Nephron (organoid): ENCODE data around the gene USF3.

ENCODE experiments used
- H3K27ac Mint-ChIP-seq, 3 experiments: 2 replicates each; pipeline ENCODE4 v1.8.0; 2020; ENCODE audit warnings: mixed read lengths in 3 of 3, mild to moderate bottlenecking in 2 of 3, moderate library complexity in 1 of 3
- H3K27me3 Mint-ChIP-seq: 2 replicates; pipeline ENCODE4 v1.8.0; 2021; ENCODE audit warnings: low read depth, mild to moderate bottlenecking, moderate library complexity, mixed read lengths
- H3K36me3 Mint-ChIP-seq: 2 replicates; pipeline ENCODE4 v1.8.0; 2020; ENCODE audit warnings: low read depth, mixed read lengths
- H3K4me1 Mint-ChIP-seq: 2 replicates; pipeline ENCODE4 v1.8.0; 2020; ENCODE audit warnings: mixed read lengths
- H3K4me3 Mint-ChIP-seq, 3 experiments: 2 replicates each; pipeline ENCODE4 v1.8.0; 2020; ENCODE audit warnings: mild to moderate bottlenecking in 3 of 3, mixed read lengths in 3 of 3, moderate library complexity in 2 of 3
- H3K9me3 Mint-ChIP-seq: 2 replicates; pipeline ENCODE4 v1.8.0; 2020; ENCODE audit warnings: mixed read lengths
- TF ChIP-seq, protein P1 (sequence below), 3 experiments: fragments of 200-600 bp; sonication (generic); IDR thresholded peaks; one replicate each; pipeline ENCODE4 v1.5.0; 2021; ENCODE audit warnings: antibody characterized with exemption in 3 of 3; ENCODE audit not compliant: unreplicated experiment in 3 of 3

The USF3 gene

DNA sequence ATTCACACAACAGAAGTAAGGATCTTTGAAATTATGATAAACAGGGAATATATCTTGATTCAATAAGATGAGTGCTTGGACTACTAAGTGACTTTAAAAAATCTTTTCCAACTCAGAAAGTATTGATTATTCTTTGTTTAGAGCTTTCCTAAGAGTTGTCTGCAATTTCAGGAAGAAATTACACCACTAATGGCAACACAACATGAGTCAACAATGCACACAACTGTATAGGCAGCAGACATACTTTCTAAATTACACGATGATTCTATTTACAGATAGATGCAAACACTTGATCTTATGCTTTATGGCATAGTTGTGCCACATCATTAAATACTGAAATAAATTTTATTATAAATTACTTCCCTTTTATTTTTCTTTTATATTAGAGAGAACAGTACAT, 45.2 kb upstream of the USF3 start:
- Mint-ChIP-seq H3K27ac (peak overlapping the region in 1 of 3 experiments; percentile 23), H3K9me3 (no peaks in the 10 kb centered on the region), H3K4me3 (no peak overlapping the region), H3K36me3 (peaks cover 7% of the 10 kb centered on the region), H3K4me1 (peaks cover 41% of the 10 kb centered on the region), H3K27me3 (no peaks in the 10 kb centered on the region)
- TF ChIP-seq, protein P1, sequence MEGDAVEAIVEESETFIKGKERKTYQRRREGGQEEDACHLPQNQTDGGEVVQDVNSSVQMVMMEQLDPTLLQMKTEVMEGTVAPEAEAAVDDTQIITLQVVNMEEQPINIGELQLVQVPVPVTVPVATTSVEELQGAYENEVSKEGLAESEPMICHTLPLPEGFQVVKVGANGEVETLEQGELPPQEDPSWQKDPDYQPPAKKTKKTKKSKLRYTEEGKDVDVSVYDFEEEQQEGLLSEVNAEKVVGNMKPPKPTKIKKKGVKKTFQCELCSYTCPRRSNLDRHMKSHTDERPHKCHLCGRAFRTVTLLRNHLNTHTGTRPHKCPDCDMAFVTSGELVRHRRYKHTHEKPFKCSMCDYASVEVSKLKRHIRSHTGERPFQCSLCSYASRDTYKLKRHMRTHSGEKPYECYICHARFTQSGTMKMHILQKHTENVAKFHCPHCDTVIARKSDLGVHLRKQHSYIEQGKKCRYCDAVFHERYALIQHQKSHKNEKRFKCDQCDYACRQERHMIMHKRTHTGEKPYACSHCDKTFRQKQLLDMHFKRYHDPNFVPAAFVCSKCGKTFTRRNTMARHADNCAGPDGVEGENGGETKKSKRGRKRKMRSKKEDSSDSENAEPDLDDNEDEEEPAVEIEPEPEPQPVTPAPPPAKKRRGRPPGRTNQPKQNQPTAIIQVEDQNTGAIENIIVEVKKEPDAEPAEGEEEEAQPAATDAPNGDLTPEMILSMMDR (IDR thresholded peaks at IDR 0.05; ENCODE audit: unreplicated experiment in 3 of 3) = no peak

DNA sequence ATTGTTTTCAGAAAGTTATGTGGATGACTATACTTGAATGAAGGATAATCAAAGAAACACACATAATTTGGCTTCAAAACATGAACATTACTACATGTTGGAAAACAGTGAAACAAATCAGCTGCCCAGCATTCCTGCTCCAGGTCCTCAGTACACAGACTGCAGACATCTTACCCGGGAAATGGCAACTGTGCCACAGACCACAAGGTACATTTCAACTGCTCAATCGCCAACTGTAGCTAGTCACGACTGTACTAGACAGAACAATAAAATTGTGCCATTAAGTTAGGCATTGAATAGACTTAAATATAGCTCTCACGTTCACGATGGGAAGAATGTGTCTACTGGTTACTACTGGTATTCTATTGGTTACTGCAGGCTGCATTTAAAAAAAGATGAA, 44.6 kb upstream of the USF3 start:
- Mint-ChIP-seq H3K9me3 (no peaks in the 10 kb centered on the region), H3K4me3 (no peak overlapping the region), H3K27me3 (no peaks in the 10 kb centered on the region), H3K27ac (peak overlapping the region in 2 of 3 experiments; percentile 23 to 27), H3K4me1 (peaks cover 46% of the 10 kb centered on the region), H3K36me3 (peaks cover 7% of the 10 kb centered on the region)
- TF ChIP-seq, protein P1 (IDR thresholded peaks at IDR 0.05; ENCODE audit: unreplicated experiment in 3 of 3) = no peak

DNA sequence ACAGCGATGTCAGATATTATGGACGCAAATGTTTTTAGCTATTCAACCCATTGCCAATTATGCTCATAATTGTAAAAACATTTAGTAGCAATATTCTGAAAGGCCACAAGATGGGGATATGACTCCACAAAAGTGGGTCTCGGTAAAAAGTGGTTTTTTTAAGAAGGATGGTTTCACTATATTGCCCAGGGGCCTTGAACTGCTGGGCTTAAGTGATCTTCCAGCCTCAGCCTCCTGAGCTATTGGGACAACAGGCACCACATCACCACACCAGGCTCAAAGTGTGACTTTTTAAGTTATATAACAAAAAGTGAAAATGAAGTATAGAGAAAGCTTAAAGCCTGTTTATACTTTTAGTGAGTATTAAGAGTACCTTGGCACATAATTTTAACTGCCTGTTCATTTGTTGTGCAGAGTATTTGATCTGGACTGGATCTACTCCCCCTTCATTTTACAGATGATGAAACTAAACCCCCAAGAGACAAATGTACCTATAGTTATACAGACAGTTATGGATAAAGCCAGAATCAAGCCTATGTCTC, 40.2 kb upstream of the USF3 start:
- peak overlapping the region; percentile 8 to 22 (median 15) for H3K27ac Mint-ChIP-seq
- H3K4me1 Mint-ChIP-seq = peaks cover 25% of the 10 kb centered on the region
- H3K9me3 Mint-ChIP-seq = no peaks in the 10 kb centered on the region
- H3K36me3 Mint-ChIP-seq = peaks cover 14% of the 10 kb centered on the region
- no peaks in the 10 kb centered on the region for H3K27me3 Mint-ChIP-seq
- H3K4me3 Mint-ChIP-seq = no peak overlapping the region
- TF ChIP-seq, protein P1 (IDR thresholded peaks at IDR 0.05; ENCODE audit: unreplicated experiment in 3 of 3) = peak; percentile 57 to 73 (median 61)

DNA sequence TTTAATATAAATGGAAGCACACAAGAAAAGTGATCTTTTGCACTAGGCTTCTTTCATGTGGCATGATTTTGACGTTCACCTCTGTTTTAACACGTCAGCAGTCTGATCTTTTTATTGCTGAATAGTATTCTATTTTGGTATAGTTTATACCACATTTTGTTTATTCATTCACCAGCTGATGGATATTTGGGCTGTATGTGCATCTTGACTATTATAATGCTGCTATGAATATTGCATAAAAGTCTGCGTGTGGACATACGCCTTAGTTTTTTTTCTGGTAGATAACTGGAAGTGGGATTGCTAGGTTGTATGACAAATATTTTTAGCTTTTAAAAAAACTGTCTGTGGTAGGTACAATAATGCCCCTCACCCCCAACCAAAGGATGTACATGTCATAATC, 35.3 kb upstream of the USF3 start:
- no peak overlapping the region for H3K27ac Mint-ChIP-seq
- H3K4me3 Mint-ChIP-seq = no peak overlapping the region

DNA sequence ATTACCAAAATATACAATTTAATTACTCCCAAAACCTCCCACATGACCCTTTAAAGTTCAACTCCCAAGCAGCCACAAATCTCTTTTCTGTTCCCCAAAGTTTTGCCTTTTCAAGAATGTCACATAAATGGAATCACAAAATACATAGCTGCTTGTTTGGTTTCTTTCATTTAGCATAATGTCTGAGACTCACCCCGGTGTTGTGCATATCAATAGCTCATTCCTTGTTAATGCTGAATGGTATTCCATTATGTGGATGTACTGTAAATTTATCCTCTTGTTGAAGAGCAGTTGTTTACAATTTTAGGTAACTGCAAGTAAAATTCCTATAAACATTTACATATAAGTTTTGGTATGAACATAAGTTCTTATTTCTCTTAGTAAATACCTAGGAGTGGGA, 34.1 kb upstream of the USF3 start:
- Mint-ChIP-seq H3K4me1 (peaks cover 9% of the 10 kb centered on the region), H3K27me3 (no peaks in the 10 kb centered on the region), H3K9me3 (no peaks in the 10 kb centered on the region), H3K27ac (no peak overlapping the region), H3K4me3 (no peak overlapping the region), H3K36me3 (peaks cover 12% of the 10 kb centered on the region)
- TF ChIP-seq, protein P1 (IDR thresholded peaks at IDR 0.05; ENCODE audit: unreplicated experiment in 3 of 3) = no peak

More for the DNA sequence above, 35.3 kb upstream of the USF3 start:
- H3K27me3 Mint-ChIP-seq = no peaks in the 10 kb centered on the region
- no peaks in the 10 kb centered on the region for H3K9me3 Mint-ChIP-seq
- H3K4me1 Mint-ChIP-seq = peaks cover 16% of the 10 kb centered on the region
- peaks cover 12% of the 10 kb centered on the region for H3K36me3 Mint-ChIP-seq
- TF ChIP-seq, protein P1 (IDR thresholded peaks at IDR 0.05; ENCODE audit: unreplicated experiment in 3 of 3) = no peak

DNA sequence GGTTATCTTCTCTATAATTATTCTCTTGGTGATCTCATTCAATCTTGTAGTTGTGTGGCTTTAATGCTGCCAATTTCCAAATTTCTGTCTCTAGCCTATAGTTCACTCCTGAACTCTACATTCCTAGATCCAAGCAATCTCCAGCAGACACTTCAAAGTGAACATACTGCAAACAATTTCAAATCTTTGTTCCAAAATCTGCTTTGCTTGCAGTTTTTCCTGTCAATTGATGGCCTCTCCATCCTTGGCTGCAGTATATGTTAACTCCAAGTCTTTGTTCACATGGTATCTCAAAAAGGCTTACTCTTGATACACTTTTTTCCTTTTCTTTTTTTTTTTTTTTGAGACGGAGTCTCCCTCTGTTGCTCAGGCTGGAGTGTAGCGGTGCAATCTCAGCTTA, 32.2 kb upstream of the USF3 start:
- Mint-ChIP-seq H3K9me3 (no peaks in the 10 kb centered on the region), H3K27me3 (no peaks in the 10 kb centered on the region), H3K27ac (no peak overlapping the region), H3K4me1 (peaks cover 9% of the 10 kb centered on the region), H3K36me3 (peaks cover 19% of the 10 kb centered on the region), H3K4me3 (no peak overlapping the region)
- TF ChIP-seq, protein P1 (IDR thresholded peaks at IDR 0.05; ENCODE audit: unreplicated experiment in 3 of 3) = no peak
